GM23248 (cell line): ENCODE data around the gene AGRN.

Source experiments
- EZH2 ChIP-seq: fragments of 200-600 bp; sonication (generic); IDR thresholded peaks from 2 replicates; pipeline ENCODE4 v1.6.1; 2018; ENCODE audit warnings: antibody characterized with exemption, mild to moderate bottlenecking; ENCODE audit not compliant: insufficient read depth, poor library complexity, severe bottlenecking
- EZH2phosphoT487 ChIP-seq: fragments of 200-600 bp; sonication (generic); IDR thresholded peaks from 2 replicates; pipeline ENCODE4 v1.6.1; 2018; ENCODE audit warnings: antibody characterized with exemption, moderate library complexity, mild to moderate bottlenecking, low read depth; ENCODE audit not compliant: insufficient read depth

DNA sequence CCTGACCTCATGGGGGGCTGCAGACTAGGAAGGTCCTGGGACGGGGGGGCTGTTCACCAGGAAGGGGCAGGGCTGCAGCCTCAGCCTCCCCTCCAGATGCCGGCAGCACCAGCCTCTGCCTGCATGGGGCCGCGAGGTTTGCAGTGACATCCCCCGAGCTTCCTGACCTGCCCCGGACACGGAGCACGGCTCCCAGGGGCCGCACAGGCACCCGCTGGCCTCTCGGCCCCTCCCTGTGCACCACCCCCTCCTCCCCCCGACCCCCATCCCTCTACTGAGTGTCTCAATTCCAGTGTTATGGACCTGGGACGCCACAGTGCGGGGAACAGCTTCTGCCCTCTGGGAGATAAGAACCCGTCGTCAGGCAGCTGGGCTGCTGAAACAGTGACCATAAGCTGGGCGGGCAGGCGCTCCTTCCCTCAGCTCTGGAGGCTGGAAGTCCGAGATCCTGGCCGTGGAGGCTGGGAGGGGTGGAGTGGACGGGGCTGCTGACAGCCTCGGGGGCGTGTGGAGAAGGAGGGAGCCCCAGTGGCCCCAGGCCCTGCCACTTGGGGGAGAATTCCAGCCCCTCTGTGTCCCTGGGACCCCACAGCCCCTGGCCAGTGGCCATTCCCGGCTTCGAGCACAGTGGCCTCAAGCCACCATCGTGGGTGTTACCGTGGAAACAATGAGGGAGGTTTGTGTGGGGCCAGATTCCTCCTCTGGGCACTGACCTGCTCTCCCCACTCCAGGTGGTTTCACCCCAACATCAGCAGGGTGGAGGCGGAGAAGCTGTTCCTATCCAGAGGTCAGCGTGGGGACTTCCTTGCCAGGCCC lies 42.6 kb downstream of the AGRN start:
- TF ChIP-seq EZH2phosphoT487 (no peak), EZH2 (no peak)
